A549 (cell line): Measurements from ENCODE around the gene HDAC3. TPM values are rescaled to one million over a fixed set of nuclear protein-coding genes. Genes with fewer than 3 reads are reported as not detected.
A peak's percentile ranks its signal among the peaks of the same experiment; 100 is the strongest.

Experiments
- ATAC-seq, 2 experiments: fragments of 200-7000 bp in 1 of 2; fragments of >200 bp in 1 of 2; cut with Nextera tagmentation in 1 of 2; cut with Tn5 transposase in 1 of 2; 3 replicates each; pipeline versions ENCODE4 v1.8.0 to v1.9.1; 2018 to 2020; ENCODE audit warnings: mild to moderate bottlenecking in 1 of 2, moderate library complexity in 1 of 2
- CTCF ChIA-PET: fragments of 300-600 bp; sonication (Branson Sonifier 250); formaldehyde crosslinking; extraction: SDS; loops from one replicate; lab custom pipeline; 2021; ENCODE audit warnings: antibody characterized with exemption, inconsistent platforms; lab: Yijun Ruan, JAX
- POLR2A ChIA-PET: fragments of 350-600 bp; formaldehyde crosslinking; extraction: SDS; loops from one replicate; lab custom pipeline; 2021; ENCODE audit warnings: antibody characterized with exemption, inconsistent platforms; lab: Yijun Ruan, JAX
- DNase-seq, 2 experiments: peaks; one replicate each; pipeline versions ENCODE4 v3.0.0 to v3.0.0-alpha.2; 2011 to 2016; ENCODE audit warnings: low read depth in 1 of 2, low spot score in 1 of 2
- FAIRE-seq: peaks from 2 replicates; lab custom pipeline; 2011; peaks lifted over from hg19 to GRCh38; lab: Jason Lieb, UNC
- H3K27ac ChIP-seq, 2 experiments: fragments of >200 bp; sonication (Bioruptor Twin); formaldehyde crosslinking; 3 replicates each; pipeline ENCODE4 v1.5.1; 2016 to 2017
- H3K4me1 ChIP-seq: fragments of >200 bp; sonication (Bioruptor Twin); formaldehyde crosslinking; 3 replicates; pipeline ENCODE4 v1.6.1; 2016
- H3K4me2 ChIP-seq: fragments of >200 bp; sonication (Bioruptor Twin); formaldehyde crosslinking; 3 replicates; pipeline ENCODE4 v1.6.1; 2016
- H3K4me3 ChIP-seq: fragments of >200 bp; sonication (Bioruptor Twin); formaldehyde crosslinking; 3 replicates; pipeline ENCODE4 v1.5.1; 2016
- H3K9me3 ChIP-seq: fragments of >200 bp; sonication (Bioruptor Twin); formaldehyde crosslinking; 3 replicates; pipeline ENCODE4 v1.6.1; 2016
- CBX8 ChIP-seq: fragments of 200-600 bp; sonication (generic); IDR thresholded peaks from 2 replicates; pipeline ENCODE4 v1.6.1; 2016
- CEBPB ChIP-seq, 2 experiments: fragments of >200 bp in 1 of 2; sonication (Bioruptor Twin) in 1 of 2; formaldehyde crosslinking in 1 of 2; IDR thresholded peaks; 2 replicates each; pipeline ENCODE4 v1.6.1; 2012 to 2016
- EHF ChIP-seq: fragments of 250-450 bp; sonication (Bioruptor Pico); IDR thresholded peaks from 2 replicates; pipeline ENCODE4 v1.5.0; 2020; ENCODE audit warnings: mild to moderate bottlenecking
- HOXB13 ChIP-seq: fragments of 250-450 bp; sonication (Bioruptor Pico); IDR thresholded peaks from 2 replicates; pipeline ENCODE4 v1.5.0; 2020; ENCODE audit warnings: low read depth, mild to moderate bottlenecking, moderate library complexity
- HOXB5 ChIP-seq: fragments of 250-450 bp; sonication (Bioruptor Pico); IDR thresholded peaks from 2 replicates; pipeline ENCODE4 v1.5.0; 2020; ENCODE audit warnings: mild to moderate bottlenecking, moderate library complexity
- SREBF2 ChIP-seq: fragments of 450-650 bp; IDR thresholded peaks from 2 replicates; pipeline ENCODE4 v1.6.1; 2014; ENCODE audit warnings: mild to moderate bottlenecking, moderate library complexity
- ZNF302 ChIP-seq: fragments of 250-450 bp; sonication (Bioruptor Pico); IDR thresholded peaks from 2 replicates; pipeline ENCODE4 v1.9.0; 2021; ENCODE audit warnings: inconsistent platforms, mild to moderate bottlenecking, moderate library complexity
- WGBS: methylation state at CpG from one replicate; pipeline ENCODE4 v1.1.6; 2017; ENCODE audit errors: missing lambda C conversion rate; 5-methylcytosine and 5-hydroxymethylcytosine counted together
- polyA plus RNA-seq, 4 experiments: library from polyadenylated mRNA; depleted of rRNA in 3 of 4; stranded (reverse); fragments of >200 nt; fragmentation: RNase III in 1 of 4; extraction: RNeasy Plus Mini Kit Qiagen cat#74134 plus additional on column Dnase treatment in 1 of 4; gene quantifications; 2 replicates in 3 of 4; 3 replicates in 1 of 4; pipeline ENCODE4 v1.2.3, GENCODE V29; 2011 to 2017
- TF ChIP-seq, protein P1 (sequence below): fragments of 250-450 bp; sonication (Bioruptor Pico); IDR thresholded peaks from 2 replicates; pipeline ENCODE4 v1.5.0; 2021; ENCODE audit warnings: mild to moderate bottlenecking, moderate library complexity, borderline replicate concordance
- TF ChIP-seq, protein P2 (sequence below): fragments of 200-600 bp; sonication (generic); IDR thresholded peaks from 2 replicates; pipeline ENCODE4 v1.6.1; 2016; ENCODE audit warnings: antibody characterized with exemption, mild to moderate bottlenecking, moderate library complexity
- TF ChIP-seq, protein P3 (sequence below): IDR thresholded peaks from 2 replicates; pipeline ENCODE4 v1.6.1; 2012
- TF ChIP-seq, protein P4 (sequence below): IDR thresholded peaks from 2 replicates; pipeline ENCODE4 v1.6.1; 2012; ENCODE audit warnings: low read depth, borderline replicate concordance

The HDAC3 gene
- polyA plus RNA-seq, 2 of the 4 experiments (the other 2 are of a cell fraction), result 51.1 to 67.3 TPM

DNA sequence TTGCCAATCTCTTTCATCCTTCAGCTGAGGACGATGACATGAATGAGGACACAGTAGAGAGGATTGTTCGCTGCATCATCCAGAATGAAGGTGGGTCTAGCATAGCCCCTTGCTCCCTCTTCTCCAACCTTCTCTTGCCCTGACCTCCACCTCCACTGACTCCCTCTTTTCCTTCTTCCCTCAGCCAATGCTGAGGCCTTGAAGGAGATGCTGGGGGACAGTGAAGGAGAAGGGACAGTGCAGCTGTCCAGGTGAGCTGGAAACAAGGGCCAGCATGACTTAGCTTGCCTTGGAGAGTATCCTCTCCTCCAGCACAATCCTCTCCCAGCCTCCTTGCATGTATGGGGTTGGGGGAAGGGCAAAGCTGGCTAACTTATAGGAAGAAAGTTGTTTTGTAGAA is 2.1 kb upstream of the HDAC3 start:
- Histone ChIP-seq H3K4me2 (no peak overlapping the region), H3K4me3 (no peak overlapping the region), H3K9me3 (no peaks in the 10 kb centered on the region), H3K4me1 (peaks cover 27% of the 10 kb centered on the region), H3K27ac (no peak overlapping the region)
- ChIA-PET CTCF (interaction anchor here (1.3 to 11.9 kb wide), 5 partner anchors 9 to 188 kb away, joined by 3 to 170 read pairs (median 22); partner anchors contain the start of gene DIAPH1), POLR2A (no interaction called here)
- DNase-seq (no peak), FAIRE-seq (no peak), ATAC-seq (no peak)
- TF ChIP-seq CEBPB (IDR thresholded peaks at IDR 0.05) (no peak), ZNF302 (no peak), SREBF2 (no peak), CBX8 (no peak)
- TF ChIP-seq, protein P1, sequence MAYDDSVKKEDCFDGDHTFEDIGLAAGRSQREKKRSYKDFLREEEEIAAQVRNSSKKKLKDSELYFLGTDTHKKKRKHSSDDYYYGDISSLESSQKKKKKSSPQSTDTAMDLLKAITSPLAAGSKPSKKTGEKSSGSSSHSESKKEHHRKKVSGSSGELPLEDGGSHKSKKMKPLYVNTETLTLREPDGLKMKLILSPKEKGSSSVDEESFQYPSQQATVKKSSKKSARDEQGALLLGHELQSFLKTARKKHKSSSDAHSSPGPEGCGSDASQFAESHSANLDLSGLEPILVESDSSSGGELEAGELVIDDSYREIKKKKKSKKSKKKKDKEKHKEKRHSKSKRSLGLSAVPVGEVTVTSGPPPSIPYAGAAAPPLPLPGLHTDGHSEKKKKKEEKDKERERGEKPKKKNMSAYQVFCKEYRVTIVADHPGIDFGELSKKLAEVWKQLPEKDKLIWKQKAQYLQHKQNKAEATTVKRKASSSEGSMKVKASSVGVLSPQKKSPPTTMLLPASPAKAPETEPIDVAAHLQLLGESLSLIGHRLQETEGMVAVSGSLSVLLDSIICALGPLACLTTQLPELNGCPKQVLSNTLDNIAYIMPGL (CRISPR knock-in tag), result no peak
- TF ChIP-seq, protein P2, sequence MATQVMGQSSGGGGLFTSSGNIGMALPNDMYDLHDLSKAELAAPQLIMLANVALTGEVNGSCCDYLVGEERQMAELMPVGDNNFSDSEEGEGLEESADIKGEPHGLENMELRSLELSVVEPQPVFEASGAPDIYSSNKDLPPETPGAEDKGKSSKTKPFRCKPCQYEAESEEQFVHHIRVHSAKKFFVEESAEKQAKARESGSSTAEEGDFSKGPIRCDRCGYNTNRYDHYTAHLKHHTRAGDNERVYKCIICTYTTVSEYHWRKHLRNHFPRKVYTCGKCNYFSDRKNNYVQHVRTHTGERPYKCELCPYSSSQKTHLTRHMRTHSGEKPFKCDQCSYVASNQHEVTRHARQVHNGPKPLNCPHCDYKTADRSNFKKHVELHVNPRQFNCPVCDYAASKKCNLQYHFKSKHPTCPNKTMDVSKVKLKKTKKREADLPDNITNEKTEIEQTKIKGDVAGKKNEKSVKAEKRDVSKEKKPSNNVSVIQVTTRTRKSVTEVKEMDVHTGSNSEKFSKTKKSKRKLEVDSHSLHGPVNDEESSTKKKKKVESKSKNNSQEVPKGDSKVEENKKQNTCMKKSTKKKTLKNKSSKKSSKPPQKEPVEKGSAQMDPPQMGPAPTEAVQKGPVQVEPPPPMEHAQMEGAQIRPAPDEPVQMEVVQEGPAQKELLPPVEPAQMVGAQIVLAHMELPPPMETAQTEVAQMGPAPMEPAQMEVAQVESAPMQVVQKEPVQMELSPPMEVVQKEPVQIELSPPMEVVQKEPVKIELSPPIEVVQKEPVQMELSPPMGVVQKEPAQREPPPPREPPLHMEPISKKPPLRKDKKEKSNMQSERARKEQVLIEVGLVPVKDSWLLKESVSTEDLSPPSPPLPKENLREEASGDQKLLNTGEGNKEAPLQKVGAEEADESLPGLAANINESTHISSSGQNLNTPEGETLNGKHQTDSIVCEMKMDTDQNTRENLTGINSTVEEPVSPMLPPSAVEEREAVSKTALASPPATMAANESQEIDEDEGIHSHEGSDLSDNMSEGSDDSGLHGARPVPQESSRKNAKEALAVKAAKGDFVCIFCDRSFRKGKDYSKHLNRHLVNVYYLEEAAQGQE, result no peak
- 87% methylated on average over 2 of the region's 2 CpGs for WGBS

DNA sequence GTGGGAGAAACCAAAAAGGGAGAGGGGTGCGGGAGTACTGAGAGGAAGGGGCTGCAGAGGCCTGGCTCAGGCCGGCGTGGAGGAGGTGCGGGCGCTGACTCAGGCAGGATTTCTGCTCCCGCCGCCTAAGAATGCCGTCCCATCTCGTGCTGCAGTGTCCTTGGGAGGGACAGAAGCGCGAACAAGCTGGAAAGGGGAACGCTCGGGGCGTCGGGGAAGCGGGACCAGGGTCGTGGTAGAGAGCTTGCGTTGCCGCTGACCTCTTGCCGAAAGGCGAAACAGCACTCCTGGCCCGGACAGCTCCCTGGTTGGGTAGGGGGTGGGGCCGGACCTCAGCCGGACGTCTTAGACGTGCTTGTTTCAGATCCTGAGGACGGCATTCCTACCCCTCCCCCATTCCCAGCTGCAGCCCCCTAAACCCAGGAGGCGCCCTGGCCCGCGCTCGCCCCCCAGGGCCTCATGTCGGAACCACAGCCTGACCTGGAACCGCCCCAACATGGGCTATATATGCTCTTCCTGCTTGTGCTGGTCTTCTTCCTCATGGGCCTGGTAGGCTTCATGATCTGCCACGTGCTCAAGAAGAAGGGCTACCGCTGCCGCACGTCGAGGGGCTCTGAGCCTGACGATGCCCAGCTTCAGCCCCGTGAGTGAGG is 1.2 kb upstream of the HDAC3 start:
- no peaks in the 10 kb centered on the region for H3K9me3 ChIP-seq
- H3K4me2 ChIP-seq, result peak overlapping the region; percentile 93
- ChIA-PET CTCF (interaction anchor here (1.2 to 11.9 kb wide), 6 partner anchors 10 to 188 kb away, joined by 3 to 170 read pairs (median 14); partner anchors contain the start of gene DIAPH1), POLR2A (interaction anchor here (1.4 to 3.0 kb wide), 3 partner anchors 9 to 16 kb away, joined by 5 to 14 read pairs (median 7); partner anchors contain the start of gene FCHSD1)
- H3K27ac ChIP-seq, result peak overlapping the region; percentile 63 to 92; a peak in 5 of 6 replicates
- TF ChIP-seq, protein P2, result peak; percentile 83
- TF ChIP-seq HOXB13 (CRISPR knock-in tag), result no peak
- 62% methylated on average over 35 of the region's 40 CpGs for WGBS
- DNase-seq, result peak in 1 of 2 experiments; percentile 25
- FAIRE-seq, result no peak
- H3K4me1 ChIP-seq, result peaks cover 27% of the 10 kb centered on the region
- peak; percentile 9 to 38; a peak in 3 of 6 replicates for ATAC-seq
- peak overlapping the region; percentile 83 for H3K4me3 ChIP-seq

DNA sequence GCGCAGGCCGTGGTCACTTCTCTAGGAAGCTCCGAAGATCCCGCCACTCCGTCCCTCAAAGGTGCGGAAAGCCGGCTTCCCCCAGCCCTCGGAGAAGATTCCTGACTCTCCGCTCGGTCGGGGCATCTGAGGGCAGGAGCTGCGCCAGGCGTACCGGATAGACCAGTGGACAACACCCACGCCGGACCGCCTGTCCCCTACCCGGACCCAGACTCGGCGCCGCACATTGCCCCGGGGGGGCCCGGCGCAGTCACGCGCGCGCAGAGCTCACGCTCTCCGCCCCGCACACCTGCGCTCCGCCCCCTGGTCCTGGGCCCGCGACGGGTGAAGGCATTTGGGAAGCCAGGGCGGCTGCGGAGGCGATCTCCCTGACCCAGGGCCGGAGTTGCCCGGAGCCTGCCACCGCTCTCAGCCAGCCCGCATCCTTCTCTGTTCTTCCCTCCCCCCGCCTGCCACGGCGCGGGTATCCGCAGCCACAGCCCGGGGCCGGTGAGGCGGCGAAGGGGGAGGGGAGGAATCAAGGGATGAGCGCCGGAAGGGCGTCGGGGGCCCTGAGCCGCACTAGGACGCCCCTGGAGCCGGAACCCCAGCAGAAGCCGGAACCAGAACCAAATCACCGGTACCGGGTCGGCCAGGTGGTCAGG is 596 bp upstream of the HDAC3 start:
- CTCF ChIA-PET, result interaction anchor here (0.7 to 11.9 kb wide), 12 partner anchors 11 to 1062 kb away, joined by 3 to 170 read pairs (median 4); partner anchors contain the start of gene DIAPH1
- WGBS, result 2% methylated on average over 27 of the region's 63 CpGs
- FAIRE-seq, result no peak

More for the DNA sequence above, 596 bp upstream of the HDAC3 start:
- 0 out of 2 replicates have a peak, but pooled peaks have one; percentile 23 for TF ChIP-seq HOXB5 (CRISPR knock-in tag)
- no peak for TF ChIP-seq EHF (CRISPR knock-in tag)
- TF ChIP-seq, protein P3, sequence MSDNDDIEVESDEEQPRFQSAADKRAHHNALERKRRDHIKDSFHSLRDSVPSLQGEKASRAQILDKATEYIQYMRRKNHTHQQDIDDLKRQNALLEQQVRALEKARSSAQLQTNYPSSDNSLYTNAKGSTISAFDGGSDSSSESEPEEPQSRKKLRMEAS, result peak; percentile 57
- TF ChIP-seq, protein P4, sequence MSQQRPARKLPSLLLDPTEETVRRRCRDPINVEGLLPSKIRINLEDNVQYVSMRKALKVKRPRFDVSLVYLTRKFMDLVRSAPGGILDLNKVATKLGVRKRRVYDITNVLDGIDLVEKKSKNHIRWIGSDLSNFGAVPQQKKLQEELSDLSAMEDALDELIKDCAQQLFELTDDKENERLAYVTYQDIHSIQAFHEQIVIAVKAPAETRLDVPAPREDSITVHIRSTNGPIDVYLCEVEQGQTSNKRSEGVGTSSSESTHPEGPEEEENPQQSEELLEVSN, result 0 out of 2 replicates have a peak, but pooled peaks have one; percentile 68
- peak; percentile 51 to 69 for ATAC-seq
- Histone ChIP-seq H3K4me2 (peak overlapping the region; percentile 93), H3K4me3 (peak overlapping the region; percentile 83), H3K27ac (peak overlapping the region; percentile 63 to 92), H3K9me3 (no peaks in the 10 kb centered on the region), H3K4me1 (peaks cover 25% of the 10 kb centered on the region)
- peak in 1 of 2 experiments; percentile 45 for DNase-seq
- POLR2A ChIA-PET, result interaction anchor here (0.6 to 3.0 kb wide), 14 partner anchors 10 to 688 kb away, joined by 3 to 33 read pairs (median 4); partner anchors contain the start of genes DELE1, DIAPH1, FCHSD1 and GNPDA1
